Sciatic nerve (tissue), 2 donors: ENCODE measurements around the gene GLIS1. TPM values are rescaled to one million over a fixed set of nuclear protein-coding genes. Genes with fewer than 3 reads are reported as not detected.

Experiments used
- ATAC-seq: fragments of 200-7000 bp; cut with Tn5 transposase; one replicate; pipeline ENCODE4 v1.9.1; 2020; ENCODE audit warnings: mild to moderate bottlenecking, moderate library complexity
- DNase-seq: peaks from one replicate; pipeline ENCODE4 v3.0.0-alpha.2; 2020; ENCODE audit warnings: low spot score
- intact Hi-C: fragments of 100-400 bp; cut with DNase I; formaldehyde crosslinking; loops from one replicate; pipeline ENCODE4 v1.14.2; 2022
- total RNA-seq: library from RNA; stranded (reverse); fragmentation: NEBNext Ultra II Directional; extraction: Animal tissue kit (Norgen Biotek cat#: 25700); gene quantifications from one replicate; pipeline ENCODE4 v1.2.1, GENCODE V29; 2021
- donor health status: DM: no; HTN: no; CAD: no.
- donor health status: DM: no; HTN: no; CAD: no.

GLIS1 gene
- total RNA-seq, 1 donor from 2014 or later: 0.98 TPM

GRCh38 chr1:53645690-53646078, 93.3 kb downstream of the GLIS1 start:
- intact Hi-C loops: no loop called here
- ATAC-seq: no peak

GRCh38 chr1:53644909-53645689, 93.9 kb downstream of the GLIS1 start:
- no peak for ATAC-seq
- intact Hi-C loops: no loop called here
- DNase-seq: peak; percentile 25

More at GRCh38 chr1:53645690-53646078, 93.3 kb downstream of the GLIS1 start:
- DNase-seq: no peak

DNA sequence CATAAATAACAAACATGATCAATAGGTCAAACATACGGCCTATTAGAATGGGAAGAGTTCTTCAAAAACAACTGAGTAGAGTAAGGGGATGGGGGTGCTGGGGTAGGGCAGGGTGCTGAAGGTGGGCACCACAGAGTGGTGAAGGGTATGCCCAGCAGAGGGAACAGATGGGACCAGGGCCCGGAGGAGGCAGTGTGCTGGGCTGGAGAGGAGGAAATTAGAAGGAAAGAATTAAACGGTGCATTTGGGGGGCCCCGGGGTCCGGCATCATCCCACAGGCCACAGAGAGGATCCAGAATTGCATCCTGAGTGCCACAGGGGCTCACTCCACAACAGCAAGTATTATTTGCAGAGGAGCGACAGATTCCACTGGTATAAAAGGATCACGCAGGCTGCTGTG, 94.5 kb downstream of the GLIS1 start:
- intact Hi-C loops: no loop called here
- ATAC-seq (no peak), DNase-seq (no peak)

- ATAC-seq (no peak), DNase-seq (peak; percentile 31)
- intact Hi-C loops: no loop called here
Measured at GRCh38 chr1:53643881-53644390, 95.0 kb downstream of the GLIS1 start.

- ATAC-seq: no peak
- intact Hi-C loops: no loop called here
- DNase-seq: peak; percentile 28
Measured at GRCh38 chr1:53643041-53643880, 95.7 kb downstream of the GLIS1 start.

- intact Hi-C loops: no loop called here
- ATAC-seq (no peak), DNase-seq (peak; percentile 14)
Measured at GRCh38 chr1:53642607-53643006, 96.4 kb downstream of the GLIS1 start.

- no peak for ATAC-seq
- DNase-seq: no peak
- intact Hi-C loops: no loop called here
Measured at GRCh38 chr1:53642215-53642555, 96.8 kb downstream of the GLIS1 start.

- intact Hi-C loops: no loop called here
- peak; percentile 27 for DNase-seq
- no peak for ATAC-seq
Measured at GRCh38 chr1:53641481-53642214, 97.3 kb downstream of the GLIS1 start.

GRCh38 chr1:53640701-53641075, 98.3 kb downstream of the GLIS1 start:
- DNase-seq (peak; percentile 17), ATAC-seq (no peak)
- intact Hi-C loops: no loop called here

- ATAC-seq: no peak
- intact Hi-C loops: no loop called here
- DNase-seq: peak; percentile 25
Measured at GRCh38 chr1:53639996-53640700, 98.8 kb downstream of the GLIS1 start.

DNA sequence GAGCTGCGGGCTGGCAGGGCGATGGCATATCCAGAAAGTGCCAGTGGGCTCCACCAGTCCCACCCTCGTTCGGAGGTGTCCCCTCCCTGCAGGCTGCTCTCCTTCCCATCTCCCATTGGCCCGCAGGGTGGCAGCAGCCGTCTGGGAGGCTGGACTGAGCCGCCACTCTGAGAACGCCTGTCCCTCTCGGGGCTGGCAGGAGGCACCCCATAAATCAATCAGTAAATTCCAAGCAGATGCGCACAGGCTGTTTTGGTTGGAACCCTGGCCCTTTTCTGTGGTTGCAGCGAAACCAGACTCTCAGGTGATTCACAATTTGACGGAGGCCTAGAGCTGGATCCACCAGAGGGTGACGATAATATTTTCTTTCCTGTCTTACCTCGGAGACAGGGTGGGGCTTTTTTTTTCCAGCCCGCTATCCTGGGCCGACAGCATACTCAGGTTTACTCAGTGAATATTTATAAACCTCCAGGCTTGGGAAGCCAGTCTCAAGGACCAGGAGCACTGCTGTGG, 99.7 kb downstream of the GLIS1 start:
- ATAC-seq (no peak), DNase-seq (peak; percentile 45)
- intact Hi-C loops: no loop called here

DNA sequence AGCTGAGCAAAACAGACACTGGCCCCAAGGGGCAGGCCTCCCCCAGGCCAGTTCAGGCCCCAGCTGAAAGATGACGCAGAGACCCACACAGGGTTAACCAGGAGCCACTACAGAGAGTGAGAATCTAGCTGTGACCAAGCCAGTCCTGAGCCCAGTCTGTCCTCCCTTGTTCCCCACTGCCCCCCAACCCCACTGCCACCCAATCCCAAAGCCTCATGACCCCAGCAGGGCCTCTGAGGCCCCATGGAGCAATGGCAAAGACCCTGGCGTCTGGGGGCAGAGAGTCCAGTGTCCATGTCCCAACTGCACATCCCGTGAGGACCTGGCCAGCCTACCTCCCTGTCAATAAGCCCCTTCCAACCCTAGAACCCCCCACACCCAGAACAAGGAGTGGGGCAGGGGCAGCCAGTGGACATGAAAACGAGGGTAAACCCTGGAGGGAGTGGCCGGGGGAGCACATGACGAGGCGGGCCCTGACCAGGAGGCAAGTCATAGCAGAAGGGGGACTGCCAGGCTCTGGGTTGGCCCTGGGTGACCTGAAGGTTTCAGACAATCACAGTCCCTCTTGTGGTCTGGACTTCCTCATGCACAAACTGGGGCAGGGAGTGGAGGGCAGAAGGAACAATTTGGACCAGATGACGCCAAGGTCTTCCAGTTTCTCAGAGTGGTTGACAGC, 100.5 kb downstream of the GLIS1 start:
- intact Hi-C loops: no loop called here
- DNase-seq: peak; percentile 42
- ATAC-seq: no peak

- no peak for ATAC-seq
- intact Hi-C loops: no loop called here
- DNase-seq: peak; percentile 25
Measured at GRCh38 chr1:53637511-53638359, 101.2 kb downstream of the GLIS1 start.

DNA sequence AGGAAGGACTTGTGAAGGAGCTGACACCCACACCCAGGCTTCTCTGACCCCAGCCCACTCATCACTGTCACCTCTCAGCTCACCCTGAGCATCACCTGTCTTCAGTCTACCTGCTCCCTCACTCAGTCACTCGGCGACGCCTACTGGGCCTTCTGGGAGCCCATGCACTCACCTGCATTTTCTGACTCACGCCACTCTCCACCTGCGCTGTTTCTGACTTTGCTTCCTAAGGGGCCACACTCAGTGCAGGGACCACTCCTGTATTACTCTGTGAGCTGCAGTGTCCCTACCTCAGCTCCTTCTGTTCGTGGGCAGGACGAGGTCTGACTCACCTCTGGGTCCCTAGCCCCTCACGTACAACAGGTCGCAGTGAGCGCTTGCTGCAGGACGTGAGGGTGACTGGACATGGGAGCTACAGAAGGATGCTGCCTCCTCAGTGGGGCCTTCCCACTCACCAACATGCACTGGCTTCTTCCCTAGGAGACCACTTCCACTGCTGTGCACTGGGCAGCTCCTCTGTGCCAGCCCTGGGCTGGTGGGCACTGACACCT, 102.3 kb downstream of the GLIS1 start:
- intact Hi-C loops: no loop called here
- ATAC-seq: no peak
- peak; percentile 42 for DNase-seq

- DNase-seq: peak; percentile 30
- ATAC-seq: no peak
- intact Hi-C loops: no loop called here
Measured at GRCh38 chr1:53634571-53634979, 104.4 kb downstream of the GLIS1 start.

DNA sequence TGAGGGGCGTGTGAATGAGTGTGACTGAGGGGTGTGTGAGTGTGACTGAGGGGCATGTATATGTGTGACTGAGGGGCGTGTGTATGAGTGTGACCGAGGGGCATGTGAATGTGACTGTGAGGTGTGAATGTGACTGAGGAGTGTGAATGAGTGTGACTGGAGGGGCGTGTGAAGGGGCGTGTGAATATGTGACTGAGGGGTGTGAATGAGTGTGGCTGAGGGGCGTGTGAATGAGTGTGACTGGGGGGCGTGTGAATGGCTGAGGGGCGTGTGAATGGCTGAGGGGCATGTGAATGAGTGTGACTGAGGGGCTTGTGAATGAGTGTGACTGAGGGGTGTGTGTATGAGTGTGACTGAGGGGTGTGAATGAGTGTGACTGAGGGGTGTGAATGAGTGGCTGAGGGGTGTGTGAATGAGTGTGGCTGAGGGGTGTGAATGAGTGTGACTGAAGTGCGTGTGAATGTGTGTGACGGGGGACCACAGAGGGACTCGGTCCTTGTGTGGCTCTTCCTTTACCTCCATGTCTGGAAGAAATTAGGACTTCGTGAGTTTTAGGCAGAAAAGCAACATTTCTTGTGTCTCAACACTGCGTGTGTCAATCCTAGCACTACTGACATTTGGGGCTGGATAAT, 105.8 kb downstream of the GLIS1 start:
- ATAC-seq (no peak), DNase-seq (peak; percentile 32)
- intact Hi-C loops: no loop called here
